Mononuclear cell (primary cell): ENCODE results near the gene C5. TPM values are rescaled to one million over a fixed set of nuclear protein-coding genes. Genes with fewer than 3 reads are reported as not detected.

Experiments
- H3K27me3 ChIP-seq: 2 replicates; pipeline ENCODE4 v1.6.0; 2011; ENCODE audit warnings: low read length, control low read depth; ENCODE audit not compliant: insufficient read depth
- H3K4me1 ChIP-seq: 2 replicates; pipeline ENCODE4 v1.5.1; 2011; ENCODE audit warnings: mild to moderate bottlenecking, low read length, control low read depth; ENCODE audit not compliant: insufficient read depth
- H3K4me3 ChIP-seq: 2 replicates; pipeline ENCODE4 v1.5.1; 2011; ENCODE audit warnings: mild to moderate bottlenecking, low read length, moderate library complexity
- H3K9me3 ChIP-seq: 2 replicates; pipeline ENCODE4 v1.5.1; 2011; ENCODE audit warnings: low read depth, mild to moderate bottlenecking, control low read depth, low read length
- total RNA-seq: library from RNA; depleted of rRNA; stranded (reverse); fragments of >200 nt; gene quantifications from one replicate; pipeline ENCODE4 v1.2.3, GENCODE V29; 2012

C5 gene
- total RNA-seq, 1 donor: 1.8 TPM

DNA sequence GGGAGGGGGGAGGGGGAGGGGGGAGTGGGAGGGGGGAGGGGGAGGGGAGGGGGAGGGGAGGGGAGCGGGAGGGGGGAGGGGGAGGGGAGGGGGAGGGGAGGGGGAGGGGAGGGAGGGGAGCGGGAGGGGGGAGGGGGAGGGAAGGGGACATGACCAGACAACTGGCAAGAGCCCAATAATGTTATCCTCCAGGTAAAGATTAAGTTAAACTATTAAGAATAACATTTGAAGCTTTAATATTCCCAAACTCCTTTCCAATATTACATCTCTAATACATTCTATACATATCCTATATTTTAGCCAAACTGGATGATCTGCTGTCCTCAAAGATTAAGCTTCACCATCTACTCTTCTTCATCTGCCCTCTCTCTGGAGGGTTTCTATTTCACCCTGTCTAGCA, 25.8 kb downstream of the C5 start:
- Histone ChIP-seq H3K4me1 (no peaks in the 10 kb centered on the region), H3K27me3 (no peaks in the 10 kb centered on the region), H3K9me3 (no peaks in the 10 kb centered on the region), H3K4me3 (no peak overlapping the region)

DNA sequence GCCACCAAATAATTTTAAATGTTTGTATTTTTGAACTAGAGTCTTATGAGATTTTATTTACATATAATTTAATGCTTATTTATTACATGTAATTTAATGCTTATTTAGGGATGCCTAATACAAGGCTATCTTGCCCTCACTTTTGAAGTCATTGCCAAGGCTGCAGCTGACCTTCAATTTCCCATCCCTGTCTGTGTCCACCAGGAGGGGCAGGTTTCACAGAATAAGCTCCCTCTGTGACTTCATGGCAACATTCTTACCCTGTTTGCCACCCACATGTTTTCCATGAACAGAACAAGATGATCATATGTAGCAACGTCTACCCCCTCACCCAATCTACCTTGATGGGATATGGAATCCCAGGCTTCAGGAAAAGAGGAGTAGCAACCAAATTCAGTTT, 27.0 kb downstream of the C5 start:
- Histone ChIP-seq H3K27me3 (no peaks in the 10 kb centered on the region), H3K9me3 (no peaks in the 10 kb centered on the region), H3K4me3 (no peak overlapping the region), H3K4me1 (no peaks in the 10 kb centered on the region)

DNA sequence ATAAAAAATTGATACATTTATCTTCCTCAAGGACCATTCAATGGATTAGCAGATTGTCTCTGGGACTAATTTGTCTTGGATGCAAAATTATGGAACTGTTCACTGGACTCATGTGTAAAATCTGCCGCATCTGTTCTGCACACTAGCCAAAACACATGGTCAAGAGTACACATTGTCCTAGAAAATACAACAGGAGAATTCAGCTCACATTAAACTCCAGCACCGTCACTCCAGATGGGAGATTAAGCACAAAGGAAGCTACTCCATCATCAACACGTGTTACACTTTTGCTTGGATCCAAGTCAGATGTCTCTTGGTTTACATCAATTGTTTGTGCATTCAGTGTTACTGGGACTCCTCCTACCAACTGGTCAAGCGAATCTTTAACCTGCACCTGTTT, 28.8 kb downstream of the C5 start:
- no peaks in the 10 kb centered on the region for H3K4me1 ChIP-seq
- H3K27me3 ChIP-seq: no peaks in the 10 kb centered on the region
- no peaks in the 10 kb centered on the region for H3K9me3 ChIP-seq
- no peak overlapping the region for H3K4me3 ChIP-seq

DNA sequence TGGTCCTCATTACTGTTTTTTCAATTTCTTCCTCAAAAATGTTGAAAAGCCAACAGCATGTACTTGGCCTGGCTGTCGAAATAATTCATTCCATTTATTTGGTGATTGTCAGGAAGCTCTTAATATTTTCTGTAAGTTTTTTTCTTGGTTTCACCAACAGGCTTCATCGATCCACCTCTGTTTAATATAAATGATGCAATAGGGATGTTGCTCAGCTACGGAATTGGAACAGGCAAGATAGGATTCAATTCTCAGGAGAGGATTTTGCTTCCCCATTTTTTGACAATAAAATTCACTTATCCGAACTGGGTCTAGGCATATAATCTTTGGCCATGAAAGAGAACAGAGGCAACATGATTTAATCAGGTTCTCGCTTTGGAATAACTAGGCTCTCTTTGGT, 30.8 kb downstream of the C5 start:
- no peaks in the 10 kb centered on the region for H3K4me1 ChIP-seq
- H3K4me3 ChIP-seq: no peak overlapping the region
- no peaks in the 10 kb centered on the region for H3K27me3 ChIP-seq
- no peaks in the 10 kb centered on the region for H3K9me3 ChIP-seq

DNA sequence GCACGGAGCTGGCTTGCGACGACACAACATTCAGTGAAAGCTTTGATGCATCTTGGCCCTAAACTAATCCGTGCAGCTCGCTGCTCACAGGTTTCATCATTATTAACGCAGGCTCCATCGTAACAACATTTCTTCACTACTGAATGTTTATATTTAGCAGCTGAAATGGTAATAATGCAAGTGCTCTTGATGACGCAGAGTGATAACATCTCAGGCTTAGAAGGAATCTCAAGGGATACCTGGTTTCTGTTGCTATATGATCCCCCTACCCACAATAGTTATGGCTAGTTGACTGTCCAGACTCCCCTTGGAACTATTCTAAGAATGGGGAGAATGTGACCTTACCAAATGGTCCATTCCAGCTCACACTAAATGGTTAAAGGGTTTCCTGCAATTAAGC, 36.2 kb downstream of the C5 start:
- no peaks in the 10 kb centered on the region for H3K9me3 ChIP-seq
- no peak overlapping the region for H3K4me3 ChIP-seq

DNA sequence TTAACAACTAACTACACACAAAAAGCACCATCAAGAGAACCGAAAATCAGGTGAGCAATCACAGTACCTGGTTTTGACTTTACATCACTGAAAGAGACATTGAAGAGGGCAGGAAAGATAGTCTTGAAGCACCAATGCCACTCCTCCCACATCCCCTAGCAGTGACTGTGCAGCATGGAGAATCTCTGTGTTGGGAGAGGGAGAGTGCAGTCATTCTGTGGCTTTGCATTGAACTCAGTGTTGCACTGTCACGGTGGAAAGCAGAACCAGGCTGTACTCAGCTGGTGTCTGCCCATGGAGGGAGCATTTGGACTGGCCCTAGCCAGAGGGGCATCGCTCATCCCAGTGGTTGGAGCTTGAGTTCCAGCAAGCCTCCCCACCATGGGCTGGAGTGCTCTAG, 40.4 kb downstream of the C5 start:
- Histone ChIP-seq H3K9me3 (no peaks in the 10 kb centered on the region), H3K27me3 (no peaks in the 10 kb centered on the region), H3K4me3 (no peak overlapping the region), H3K4me1 (no peaks in the 10 kb centered on the region)

More for the DNA sequence above, 36.2 kb downstream of the C5 start:
- H3K27me3 ChIP-seq: no peaks in the 10 kb centered on the region
- H3K4me1 ChIP-seq: no peaks in the 10 kb centered on the region

DNA sequence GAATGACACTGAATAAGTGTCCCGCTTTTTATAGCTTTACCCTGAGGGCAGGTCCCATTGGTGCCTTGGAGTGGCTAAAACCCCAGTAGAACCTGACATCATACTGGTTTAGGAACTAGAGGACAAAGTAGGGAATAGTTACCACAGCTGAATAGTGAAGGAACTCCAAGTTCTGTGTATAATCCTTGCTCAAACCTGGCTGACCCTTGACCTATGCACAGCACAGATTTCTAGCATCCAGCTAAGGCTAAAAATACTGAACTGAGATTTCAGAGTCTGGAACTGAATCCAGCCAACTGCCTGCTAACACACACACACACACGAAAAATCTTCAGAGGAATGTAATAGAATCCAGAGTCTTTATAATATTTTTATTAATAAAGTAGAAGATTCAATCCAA, 50.8 kb downstream of the C5 start:
- Histone ChIP-seq H3K4me3 (no peak overlapping the region), H3K4me1 (no peaks in the 10 kb centered on the region), H3K27me3 (no peaks in the 10 kb centered on the region), H3K9me3 (no peaks in the 10 kb centered on the region)

DNA sequence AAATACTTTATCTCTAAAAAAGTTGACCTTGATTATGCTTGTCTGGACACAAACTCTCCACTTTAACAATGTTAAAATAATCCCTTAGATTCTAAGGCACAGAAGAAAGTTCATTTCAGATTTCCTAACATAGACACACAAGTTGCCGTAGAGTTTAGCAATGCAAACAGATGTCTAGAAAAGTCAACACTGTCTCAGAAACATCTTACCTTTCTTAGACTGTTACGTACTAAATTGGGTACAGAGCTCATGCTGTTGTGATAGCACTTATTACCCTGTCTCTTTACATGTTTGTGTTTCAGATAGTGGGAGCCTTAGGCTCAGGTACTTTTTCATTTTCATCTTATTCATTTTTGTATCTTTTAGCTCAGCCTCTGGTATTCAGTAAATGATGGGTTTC, 52.0 kb downstream of the C5 start:
- H3K9me3 ChIP-seq: no peaks in the 10 kb centered on the region
- no peak overlapping the region for H3K4me3 ChIP-seq
- H3K4me1 ChIP-seq: no peaks in the 10 kb centered on the region
- no peaks in the 10 kb centered on the region for H3K27me3 ChIP-seq

DNA sequence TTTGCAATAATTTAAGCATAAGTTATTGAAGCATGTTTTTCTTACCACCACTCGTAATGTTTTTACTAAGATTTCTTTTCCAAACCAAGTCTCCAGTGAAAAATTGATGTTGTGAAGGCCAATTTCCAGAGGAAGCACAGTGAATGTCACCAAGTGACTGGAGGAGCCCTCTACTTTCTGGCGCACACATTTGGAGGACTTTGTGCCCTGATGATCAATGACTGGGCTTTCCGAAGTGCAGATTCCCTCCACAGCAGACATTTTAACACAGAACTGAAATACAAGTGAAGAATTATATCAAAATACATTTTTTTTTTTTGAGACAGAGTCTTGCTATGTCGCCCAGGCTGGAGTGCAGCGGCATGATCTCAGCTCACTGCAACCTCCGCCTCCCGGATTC, 52.6 kb downstream of the C5 start:
- no peaks in the 10 kb centered on the region for H3K4me1 ChIP-seq
- no peak overlapping the region for H3K4me3 ChIP-seq
- H3K27me3 ChIP-seq: no peaks in the 10 kb centered on the region
- no peaks in the 10 kb centered on the region for H3K9me3 ChIP-seq

DNA sequence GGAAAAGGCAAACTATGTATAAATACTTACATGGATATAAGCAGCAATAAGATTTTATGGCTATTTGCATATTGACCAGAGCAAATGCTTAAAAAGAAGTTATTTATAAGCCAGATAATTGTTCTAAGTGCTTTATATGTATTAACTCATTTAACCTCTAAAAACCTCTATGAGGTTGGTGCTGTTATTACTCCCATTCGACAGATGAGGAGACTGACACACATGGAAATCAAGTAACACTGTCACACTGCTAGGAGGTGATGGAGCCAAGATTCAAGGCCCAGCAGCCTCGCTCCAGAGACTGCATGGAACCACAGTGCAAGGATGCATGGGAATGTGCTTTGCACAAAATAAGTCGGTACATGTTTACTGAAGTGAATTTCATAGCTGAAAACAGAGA, 53.7 kb downstream of the C5 start:
- Histone ChIP-seq H3K4me3 (no peak overlapping the region), H3K4me1 (no peaks in the 10 kb centered on the region), H3K27me3 (no peaks in the 10 kb centered on the region), H3K9me3 (no peaks in the 10 kb centered on the region)

DNA sequence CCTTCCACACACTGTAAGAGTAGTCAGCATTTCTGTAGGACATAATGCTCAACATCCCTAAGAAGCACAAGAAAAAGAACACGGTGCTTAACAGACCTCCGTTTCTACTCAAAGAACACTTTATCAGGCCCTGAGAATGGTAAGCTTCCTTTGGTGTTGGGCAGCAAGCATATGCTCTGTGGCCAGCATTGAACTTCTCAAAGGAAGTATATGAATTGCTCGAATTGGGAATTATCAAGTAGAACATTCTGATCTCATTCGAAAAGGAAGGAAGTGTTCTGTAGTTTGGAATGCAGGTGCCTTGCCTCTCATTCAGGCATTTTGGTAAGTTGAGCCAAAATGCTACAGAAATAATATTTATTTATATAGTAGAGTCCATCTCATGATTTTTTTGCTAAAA, 61.0 kb downstream of the C5 start:
- no peak overlapping the region for H3K4me3 ChIP-seq
- no peaks in the 10 kb centered on the region for H3K9me3 ChIP-seq
- H3K27me3 ChIP-seq: no peaks in the 10 kb centered on the region
- no peaks in the 10 kb centered on the region for H3K4me1 ChIP-seq

DNA sequence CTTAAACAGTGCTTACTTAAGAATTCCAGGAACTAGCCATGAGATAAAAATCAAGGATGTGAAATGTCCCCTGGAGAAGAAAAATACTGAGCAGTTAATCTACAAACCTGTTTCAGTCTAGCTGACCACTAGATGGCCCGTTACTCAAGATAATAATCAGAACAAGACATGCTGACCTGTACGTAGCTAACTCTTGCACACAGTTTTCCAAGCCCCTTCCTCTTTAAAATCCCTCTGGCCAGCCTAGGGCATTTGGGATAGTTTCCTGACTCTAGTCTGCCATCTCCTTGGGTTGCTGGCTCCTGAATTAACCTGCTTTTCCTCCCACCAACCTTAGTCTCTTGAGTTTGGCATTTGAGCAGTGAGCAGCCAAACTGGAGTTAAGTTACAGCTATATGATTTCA, 64.3 kb downstream of the C5 start:
- Histone ChIP-seq H3K27me3 (no peaks in the 10 kb centered on the region), H3K9me3 (no peaks in the 10 kb centered on the region), H3K4me1 (no peaks in the 10 kb centered on the region), H3K4me3 (no peak overlapping the region)

DNA sequence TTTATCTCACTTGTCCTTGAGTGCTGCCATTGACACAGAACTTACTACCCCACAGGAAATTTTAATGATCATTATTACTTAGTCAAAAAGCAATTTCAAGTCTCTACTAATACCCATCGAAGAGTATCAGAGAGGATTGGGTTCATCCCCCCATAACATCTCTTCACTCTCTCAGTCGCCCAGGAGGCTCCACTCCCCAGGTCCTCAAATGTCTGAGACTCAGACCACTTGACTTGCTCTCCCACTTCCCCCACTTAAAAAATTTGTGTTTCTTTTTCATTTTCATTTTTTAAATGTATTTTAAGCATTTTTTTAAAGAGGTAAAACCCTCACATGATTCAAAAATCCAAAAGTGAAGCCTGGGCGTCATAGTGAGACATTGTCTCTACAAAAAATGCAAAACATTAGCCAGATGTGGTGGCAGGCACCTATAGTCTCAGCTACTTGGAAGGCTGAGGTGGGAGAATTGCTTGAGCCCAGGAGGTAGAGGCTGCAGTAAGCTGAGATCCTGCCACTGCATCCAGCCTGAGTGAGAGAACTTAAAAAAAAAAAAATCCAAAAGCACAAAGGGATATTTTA, 66.7 kb downstream of the C5 start:
- no peak overlapping the region for H3K4me3 ChIP-seq
- no peaks in the 10 kb centered on the region for H3K27me3 ChIP-seq
- no peaks in the 10 kb centered on the region for H3K4me1 ChIP-seq
- no peaks in the 10 kb centered on the region for H3K9me3 ChIP-seq

DNA sequence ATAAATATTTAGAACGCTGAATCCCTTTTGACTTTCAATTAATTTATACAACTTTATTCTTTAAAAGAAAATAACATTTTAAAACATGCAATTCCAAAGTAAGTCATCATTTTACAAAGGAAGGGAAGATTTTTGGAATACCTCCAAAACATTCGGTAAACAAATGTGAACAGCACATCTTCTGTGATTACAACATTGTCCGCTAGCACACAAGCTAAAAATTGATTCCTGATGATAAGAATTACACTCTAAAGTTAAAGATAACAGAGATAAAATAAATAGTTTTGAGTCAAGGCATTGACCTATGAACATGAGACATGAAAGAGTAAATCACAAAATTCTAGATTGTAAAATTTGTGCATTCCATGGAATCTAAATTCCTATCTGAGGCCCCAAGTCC, 67.2 kb downstream of the C5 start:
- Histone ChIP-seq H3K4me1 (no peaks in the 10 kb centered on the region), H3K9me3 (no peaks in the 10 kb centered on the region), H3K4me3 (no peak overlapping the region), H3K27me3 (no peaks in the 10 kb centered on the region)

DNA sequence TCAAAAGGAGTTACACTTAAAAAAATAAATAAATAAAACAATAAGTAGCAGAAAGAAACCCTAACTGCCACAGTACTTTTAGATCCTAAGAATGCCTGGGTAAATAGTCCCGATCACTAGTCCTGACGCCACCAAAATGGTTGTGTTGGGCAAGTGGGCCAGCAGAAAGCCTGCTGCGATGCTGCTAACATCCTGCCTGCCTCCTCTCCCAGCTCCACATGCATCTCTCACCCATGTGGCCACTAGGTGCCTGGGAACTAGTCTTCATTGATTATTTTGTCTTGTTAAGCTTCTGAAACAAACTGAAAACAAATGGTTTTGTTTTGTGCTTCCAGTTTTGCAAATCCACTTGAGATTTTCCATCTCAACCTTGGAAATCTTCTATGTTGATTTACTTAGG, 69.1 kb downstream of the C5 start:
- Histone ChIP-seq H3K4me3 (no peak overlapping the region), H3K4me1 (no peaks in the 10 kb centered on the region), H3K9me3 (no peaks in the 10 kb centered on the region), H3K27me3 (no peaks in the 10 kb centered on the region)

DNA sequence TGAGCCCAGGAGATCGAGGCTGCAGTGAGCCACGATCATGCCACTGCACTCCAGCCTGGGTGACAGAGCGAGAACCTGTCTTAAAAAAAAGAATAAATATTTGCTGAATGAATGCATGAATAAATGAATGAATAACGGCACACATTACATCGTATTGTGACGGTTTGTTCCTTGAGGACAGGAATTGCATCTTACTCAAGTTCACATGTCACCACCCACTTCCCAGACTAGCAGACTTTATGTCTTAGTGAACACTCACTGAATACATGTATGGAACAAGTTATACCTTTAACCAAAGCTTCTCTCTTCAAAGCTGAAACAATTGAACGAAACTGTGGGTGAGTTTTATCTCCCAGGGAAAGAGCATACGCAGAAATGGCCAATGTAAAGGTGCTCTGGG, 70.3 kb downstream of the C5 start:
- H3K9me3 ChIP-seq: no peaks in the 10 kb centered on the region
- peaks cover 6% of the 10 kb centered on the region for H3K4me1 ChIP-seq
- no peaks in the 10 kb centered on the region for H3K27me3 ChIP-seq
- H3K4me3 ChIP-seq: no peak overlapping the region

DNA sequence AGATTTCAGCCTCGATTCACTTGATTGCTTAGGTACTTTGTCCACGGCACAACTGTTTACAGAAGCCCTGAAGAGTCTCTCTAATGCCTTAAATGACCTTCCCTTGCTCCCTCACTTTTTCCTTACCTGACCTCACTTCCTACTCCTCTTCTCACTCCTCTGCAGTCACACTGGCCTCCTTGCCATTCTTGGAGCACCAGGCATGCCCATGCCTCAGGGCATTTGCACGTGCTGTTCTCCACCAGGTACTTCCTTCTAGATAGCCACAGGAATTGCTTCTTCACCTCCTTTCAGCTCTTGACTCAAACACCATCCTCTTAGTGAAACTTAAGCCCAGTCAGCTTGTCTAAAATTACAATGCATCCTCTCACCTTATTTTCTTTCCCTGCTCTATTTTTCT, 71.1 kb downstream of the C5 start:
- Histone ChIP-seq H3K4me3 (no peak overlapping the region), H3K4me1 (peaks cover 8% of the 10 kb centered on the region), H3K9me3 (no peaks in the 10 kb centered on the region), H3K27me3 (no peaks in the 10 kb centered on the region)
